Esophagus muscularis mucosa (tissue), 3 donors: Measurements from ENCODE around the gene ZNF101.

ENCODE experiments used
- EP300 ChIP-seq: sonication (generic); formaldehyde crosslinking; IDR thresholded peaks from one replicate; pipeline ENCODE4 v1.6.1; 2017; ENCODE audit warnings: antibody characterized with exemption
- TF ChIP-seq, protein P1 (sequence below), 3 experiments: fragments of 200-600 bp in 2 of 3; fragments of 450-650 bp in 1 of 3; sonication (generic) in 2 of 3; IDR thresholded peaks; one replicate each; pipeline ENCODE4 v1.5.1; 2017 to 2019; ENCODE audit warnings: antibody characterized with exemption in 3 of 3, mild to moderate bottlenecking in 2 of 3, moderate library complexity in 1 of 3

DNA sequence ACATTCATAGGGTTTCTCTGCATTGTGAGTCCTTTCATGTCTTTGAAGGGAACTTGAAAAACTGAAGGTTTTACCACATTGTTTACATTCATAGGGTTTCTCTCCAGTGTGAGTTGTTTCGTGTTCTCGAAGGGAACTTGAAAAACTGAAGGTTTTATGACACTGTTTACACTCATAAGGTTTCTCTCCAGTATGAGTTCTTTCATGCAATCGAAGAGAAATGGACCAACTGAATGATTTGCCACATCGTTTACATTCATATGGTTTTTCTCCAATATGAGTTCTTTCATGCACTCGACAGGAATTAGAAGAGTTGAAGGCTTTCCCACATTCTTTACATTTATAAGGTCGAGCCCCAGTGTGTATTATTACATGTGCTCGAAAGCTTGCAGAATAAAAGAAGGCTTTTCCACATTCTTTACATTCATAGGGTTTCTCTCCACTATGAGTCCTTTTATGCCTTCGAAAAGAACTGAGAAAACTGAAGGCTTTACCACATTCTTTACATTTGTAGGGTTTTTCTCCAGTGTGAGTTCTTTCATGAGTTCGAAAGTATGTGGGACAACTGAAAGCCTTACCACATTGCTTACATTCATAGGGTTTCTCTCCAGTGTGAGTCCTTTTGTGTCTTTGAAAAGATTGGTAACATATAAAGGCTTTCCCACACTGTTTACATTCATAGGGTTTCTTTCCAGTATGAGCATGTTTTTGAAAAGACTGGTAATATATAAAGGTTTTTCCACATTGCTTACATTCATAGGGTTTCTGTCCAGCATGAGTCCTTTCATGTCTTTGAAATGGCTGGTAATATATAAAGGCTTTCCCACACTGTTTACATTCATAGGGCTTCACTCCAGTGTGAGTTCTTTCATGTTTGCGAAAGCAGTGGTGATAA lies 43.5 kb downstream of the ZNF101 start:
- TF ChIP-seq, protein P1, sequence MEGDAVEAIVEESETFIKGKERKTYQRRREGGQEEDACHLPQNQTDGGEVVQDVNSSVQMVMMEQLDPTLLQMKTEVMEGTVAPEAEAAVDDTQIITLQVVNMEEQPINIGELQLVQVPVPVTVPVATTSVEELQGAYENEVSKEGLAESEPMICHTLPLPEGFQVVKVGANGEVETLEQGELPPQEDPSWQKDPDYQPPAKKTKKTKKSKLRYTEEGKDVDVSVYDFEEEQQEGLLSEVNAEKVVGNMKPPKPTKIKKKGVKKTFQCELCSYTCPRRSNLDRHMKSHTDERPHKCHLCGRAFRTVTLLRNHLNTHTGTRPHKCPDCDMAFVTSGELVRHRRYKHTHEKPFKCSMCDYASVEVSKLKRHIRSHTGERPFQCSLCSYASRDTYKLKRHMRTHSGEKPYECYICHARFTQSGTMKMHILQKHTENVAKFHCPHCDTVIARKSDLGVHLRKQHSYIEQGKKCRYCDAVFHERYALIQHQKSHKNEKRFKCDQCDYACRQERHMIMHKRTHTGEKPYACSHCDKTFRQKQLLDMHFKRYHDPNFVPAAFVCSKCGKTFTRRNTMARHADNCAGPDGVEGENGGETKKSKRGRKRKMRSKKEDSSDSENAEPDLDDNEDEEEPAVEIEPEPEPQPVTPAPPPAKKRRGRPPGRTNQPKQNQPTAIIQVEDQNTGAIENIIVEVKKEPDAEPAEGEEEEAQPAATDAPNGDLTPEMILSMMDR (IDR thresholded peaks at IDR 0.05): no peak
- TF ChIP-seq EP300: no peak
